PC-3 (cell line): ENCODE data around the gene SLC19A2. TPM values are rescaled to one million over a fixed set of nuclear protein-coding genes. Genes with fewer than 3 reads are reported as not detected.

Experiments used
- ATAC-seq: fragments of 200-7000 bp; cut with Tn5 transposase; 2 replicates; pipeline ENCODE4 v1.9.1; 2020; ENCODE audit warnings: mild to moderate bottlenecking, moderate library complexity
- BruUV-seq: library from RNA; stranded (reverse); fragments of 400-500 nt; replicated peaks from 2 replicates; lab custom pipeline; 2021; lab: Mats Ljungman, UMichigan
- CTCF ChIA-PET: fragments of 300-600 bp; sonication (Branson Sonifier 250); formaldehyde crosslinking; loops from one replicate; lab custom pipeline; 2022; ENCODE audit warnings: antibody characterized with exemption; lab: Charles Lee
- POLR2A ChIA-PET: fragments of 300-600 bp; sonication (Branson Sonifier 250); formaldehyde crosslinking; loops from one replicate; lab custom pipeline; 2022; ENCODE audit warnings: antibody characterized with exemption; ENCODE audit not compliant: unreplicated experiment; lab: Charles Lee
- DNase-seq: peaks from one replicate; pipeline ENCODE4 v3.0.0-alpha.2; 2015
- H2AFZ ChIP-seq: fragments of 300-600 bp; sonication (generic); 2 replicates; pipeline ENCODE4 v1.6.0; 2016; ENCODE audit warnings: antibody characterized with exemption, low read length
- H3F3A ChIP-seq: fragments of 300-600 bp; sonication (generic); one replicate; pipeline ENCODE4 v1.6.0; 2017; ENCODE audit warnings: antibody characterized with exemption, low read length, control low read depth, mild to moderate bottlenecking; ENCODE audit not compliant: unreplicated experiment
- H3K27ac ChIP-seq: fragments of 300-600 bp; sonication (generic); 2 replicates; pipeline ENCODE4 v1.5.1; 2016; ENCODE audit warnings: mild to moderate bottlenecking, low read length
- H3K27me3 ChIP-seq: fragments of 300-600 bp; sonication (generic); 2 replicates; pipeline ENCODE4 v1.6.1; 2016; ENCODE audit warnings: low read length, mixed read lengths
- H3K36me3 ChIP-seq: fragments of 300-600 bp; sonication (generic); 2 replicates; pipeline ENCODE4 v1.6.1; 2016; ENCODE audit warnings: low read depth, mixed run types, low read length, mixed read lengths
- H3K4me1 ChIP-seq: fragments of 300-600 bp; sonication (generic); 2 replicates; pipeline ENCODE4 v1.5.1; 2016; ENCODE audit warnings: low read length; ENCODE audit not compliant: insufficient read depth
- H3K4me2 ChIP-seq: fragments of 300-600 bp; sonication (generic); 2 replicates; pipeline ENCODE4 v1.6.0; 2016; ENCODE audit warnings: low read length
- H3K4me3 ChIP-seq: fragments of 300-600 bp; sonication (generic); 2 replicates; pipeline ENCODE4 v1.5.1; 2016; ENCODE audit warnings: mild to moderate bottlenecking, low read length, mixed read lengths
- H3K79me2 ChIP-seq: fragments of 300-600 bp; sonication (generic); 2 replicates; pipeline ENCODE4 v1.6.1; 2017; ENCODE audit warnings: low read length, mixed read lengths
- H3K9ac ChIP-seq: fragments of 300-600 bp; sonication (generic); 2 replicates; pipeline ENCODE4 v1.6.0; 2016; ENCODE audit warnings: mild to moderate bottlenecking, low read length
- H3K9me2 ChIP-seq: fragments of 300-600 bp; sonication (generic); replicated peaks from 2 replicates; pipeline ENCODE4 v1.6.1; 2016; ENCODE audit warnings: mixed run types, low read length, mixed read lengths
- H3K9me3 ChIP-seq: fragments of 300-600 bp; sonication (generic); 2 replicates; pipeline ENCODE4 v1.6.1; 2016; ENCODE audit warnings: low read length, mixed read lengths
- H4K20me1 ChIP-seq: fragments of 300-600 bp; sonication (generic); 2 replicates; pipeline ENCODE4 v1.6.1; 2016; ENCODE audit warnings: low read length, mixed read lengths
- CTCF ChIP-seq: fragments of 300-600 bp; sonication (generic); conservative IDR thresholded peaks from 2 replicates; pipeline ENCODE4 v1.5.1; 2017; ENCODE audit warnings: antibody characterized with exemption, low read depth, mild to moderate bottlenecking, low read length
- EZH2 ChIP-seq: fragments of 300-600 bp; sonication (generic); IDR thresholded peaks from one replicate; pipeline ENCODE4 v1.6.1; 2017; ENCODE audit warnings: antibody characterized with exemption, mild to moderate bottlenecking, low read length; ENCODE audit not compliant: unreplicated experiment
- EZH2phosphoT487 ChIP-seq: fragments of 300-600 bp; sonication (generic); IDR thresholded peaks from 2 replicates; pipeline ENCODE4 v1.6.1; 2018; ENCODE audit warnings: mild to moderate bottlenecking, antibody characterized with exemption, low read length, borderline replicate concordance
- intact Hi-C: fragments of 100-400 bp; cut with micrococcal nuclease; formaldehyde crosslinking; loops from 2 replicates; pipeline ENCODE4 v1.9.0; 2023
- total RNA-seq: library from RNA; depleted of rRNA; stranded (reverse); fragments of >200 nt; gene quantifications from 2 replicates; pipeline ENCODE4 v1.2.3, GENCODE V29; 2014

The SLC19A2 gene
- total RNA-seq, 1 experiment from 2014 or later = 11.0 TPM

DNA sequence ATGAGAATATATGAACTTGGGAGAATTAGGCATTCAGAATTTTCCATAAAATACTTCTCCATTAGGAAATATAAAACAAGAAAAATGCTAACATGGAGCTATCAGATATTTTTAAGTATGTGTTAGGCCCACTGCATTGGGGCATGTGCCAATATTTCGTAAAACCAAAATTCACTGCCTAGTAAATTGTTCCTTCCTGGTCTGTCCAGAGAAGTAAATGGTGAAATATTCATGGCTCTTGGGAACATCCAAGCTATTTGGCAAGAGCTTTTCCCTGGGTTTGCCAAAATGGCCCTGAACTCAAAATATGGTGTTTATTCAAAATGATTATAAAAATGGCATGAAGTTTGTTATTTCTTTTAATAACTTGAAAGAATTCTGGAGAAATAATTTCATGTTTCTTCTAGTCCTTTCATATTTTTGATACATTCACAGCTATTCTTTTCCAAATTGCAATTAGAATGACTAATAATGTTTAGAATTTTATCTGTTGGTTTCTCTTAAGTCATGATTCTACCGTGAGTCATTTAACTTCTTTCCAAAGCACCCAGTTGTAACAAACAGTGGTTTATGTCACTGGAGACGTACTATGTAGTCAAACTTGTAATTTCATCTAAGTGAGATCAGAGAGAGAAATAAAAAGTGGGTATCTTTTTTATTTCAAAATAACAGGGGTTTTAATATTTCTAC is 25.7 kb upstream of the SLC19A2 start:
- ATAC-seq (peak; percentile 79), DNase-seq (peak; percentile 93)
- Histone ChIP-seq H3K79me2 (no peaks in the 10 kb centered on the region), H3K36me3 (no peaks in the 10 kb centered on the region), H3K9me2 (no peaks in the 10 kb centered on the region), H2AFZ (no peak overlapping the region), H3K9me3 (no peaks in the 10 kb centered on the region), H3K4me2 (peak overlapping the region; percentile 26), H4K20me1 (no peaks in the 10 kb centered on the region), H3K9ac (no peak overlapping the region), H3K27ac (peak overlapping the region; percentile 29), H3K27me3 (no peaks in the 10 kb centered on the region), H3F3A (peaks cover 5% of the 10 kb centered on the region), H3K4me3 (no peak overlapping the region), H3K4me1 (peaks cover 44% of the 10 kb centered on the region)
- no TSS peak for BruUV-seq
- TF ChIP-seq EZH2 (no peak), EZH2phosphoT487 (no peak), CTCF (no peak)
- ChIA-PET CTCF (interaction anchor here (1.0 kb wide), 1 partner anchor 25 kb away, joined by 3 read pairs; no protein-coding TSS in a partner anchor), POLR2A (interaction anchor here (0.6 to 1.2 kb wide), 3 partner anchors 18 to 45 kb away, joined by 3 to 5 read pairs (median 5); partner anchors contain the start of gene SLC19A2)
- intact Hi-C loops = no loop called here

DNA sequence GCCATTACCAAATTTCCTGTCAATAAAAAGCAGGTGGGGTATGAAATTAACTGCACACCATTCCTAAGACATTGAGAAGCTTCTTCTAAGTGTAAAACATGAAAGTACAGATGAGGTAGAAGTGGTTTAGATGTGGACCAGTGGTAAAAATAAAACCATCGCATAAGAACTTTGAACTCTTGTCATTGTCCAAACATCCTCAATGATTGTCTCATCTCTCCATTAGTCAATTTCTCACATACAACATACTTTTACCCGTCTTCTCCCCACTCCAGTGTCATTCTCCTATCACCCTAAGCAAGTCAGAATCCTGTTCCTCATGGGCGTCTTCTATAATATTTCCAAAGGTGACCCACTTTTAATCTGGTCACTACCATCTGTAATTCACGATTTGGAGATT is 24.3 kb upstream of the SLC19A2 start:
- no TSS peak for BruUV-seq
- Histone ChIP-seq H3K27me3 (no peaks in the 10 kb centered on the region), H3K79me2 (no peaks in the 10 kb centered on the region), H3K27ac (no peak overlapping the region), H3K36me3 (no peaks in the 10 kb centered on the region), H3F3A (peaks cover 5% of the 10 kb centered on the region), H3K9me3 (no peaks in the 10 kb centered on the region), H3K4me1 (peaks cover 39% of the 10 kb centered on the region), H3K4me2 (no peak overlapping the region), H4K20me1 (no peaks in the 10 kb centered on the region), H3K4me3 (no peak overlapping the region), H3K9ac (no peak overlapping the region), H3K9me2 (no peaks in the 10 kb centered on the region), H2AFZ (no peak overlapping the region)
- POLR2A ChIA-PET = interaction anchor here (0.7 kb wide), 1 partner anchor 1004 kb away, joined by 3 read pairs; no protein-coding TSS in a partner anchor
- TF ChIP-seq EZH2phosphoT487 (no peak), CTCF (no peak), EZH2 (no peak)
- CTCF ChIA-PET = interaction anchor here (0.6 kb wide), 2 partner anchors 15 to 21 kb away, joined by 3 read pairs; no protein-coding TSS in a partner anchor
- intact Hi-C loops = no loop called here
- no peak for ATAC-seq
- DNase-seq = no peak

DNA sequence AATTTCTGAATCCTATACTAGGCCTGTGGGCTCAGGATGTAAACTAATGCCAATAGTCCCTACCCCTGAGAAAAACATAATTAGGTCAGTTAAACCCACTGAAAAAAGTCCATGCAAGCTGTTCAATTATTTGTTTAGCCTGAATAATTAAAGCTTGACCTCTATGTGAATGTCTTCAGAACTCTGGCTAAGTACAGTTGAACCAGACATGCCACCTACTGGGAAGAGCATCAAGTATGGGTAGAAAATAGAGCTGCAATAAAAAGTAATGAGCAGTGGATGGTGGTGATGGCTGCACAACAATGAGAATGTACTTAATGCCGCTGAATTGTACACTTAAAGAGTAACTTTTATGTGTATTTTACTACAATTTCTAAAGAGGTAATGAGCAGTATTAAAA is 23.6 kb upstream of the SLC19A2 start:
- DNase-seq (no peak), ATAC-seq (peak; percentile 35; the same call in 1 of the 2 replicates)
- Histone ChIP-seq H3F3A (peaks cover 5% of the 10 kb centered on the region), H3K4me1 (peaks cover 32% of the 10 kb centered on the region), H3K9me2 (no peaks in the 10 kb centered on the region), H3K4me2 (no peak overlapping the region), H3K27me3 (no peaks in the 10 kb centered on the region), H3K79me2 (no peaks in the 10 kb centered on the region), H4K20me1 (no peaks in the 10 kb centered on the region), H3K36me3 (no peaks in the 10 kb centered on the region), H2AFZ (no peak overlapping the region), H3K9me3 (no peaks in the 10 kb centered on the region), H3K9ac (no peak overlapping the region), H3K27ac (no peak overlapping the region), H3K4me3 (no peak overlapping the region)
- TF ChIP-seq EZH2 (no peak), EZH2phosphoT487 (no peak), CTCF (peak; percentile 26)
- CTCF ChIA-PET = interaction anchor here (0.6 kb wide), 2 partner anchors 14 to 21 kb away, joined by 3 read pairs; no protein-coding TSS in a partner anchor
- BruUV-seq = no TSS peak
- intact Hi-C loops = loop anchor here (1.0 kb wide), 1 partner anchor 23 kb away; no protein-coding TSS in a partner anchor
- POLR2A ChIA-PET = no interaction called here
